Putamen (tissue), 1 donor: ENCODE data around the gene DPH1.

Experiments used
- DNase-seq: peaks from one replicate; pipeline ENCODE4 v3.0.0-alpha.2; 2016; ENCODE audit warnings: low spot score

DPH1 gene

GRCh38 chr17:2062571-2063183, 32.7 kb downstream of the DPH1 start:
- no peak for DNase-seq

GRCh38 chr17:2063261-2064146, 33.6 kb downstream of the DPH1 start:
- DNase-seq, result no peak

- DNase-seq, result no peak
Measured at GRCh38 chr17:2064147-2064489, 34.2 kb downstream of the DPH1 start.

- no peak for DNase-seq
Measured at GRCh38 chr17:2064520-2064971, 34.6 kb downstream of the DPH1 start.

GRCh38 chr17:2064980-2065785, 35.2 kb downstream of the DPH1 start:
- DNase-seq, result no peak

GRCh38 chr17:2065949-2066400, 36.0 kb downstream of the DPH1 start:
- no peak for DNase-seq

GRCh38 chr17:2067048-2067561, 37.2 kb downstream of the DPH1 start:
- no peak for DNase-seq

GRCh38 chr17:2067608-2068024, 37.7 kb downstream of the DPH1 start:
- DNase-seq, result no peak

GRCh38 chr17:2068031-2068518, 38.1 kb downstream of the DPH1 start:
- no peak for DNase-seq

- DNase-seq, result no peak
Measured at GRCh38 chr17:2068519-2069051, 38.6 kb downstream of the DPH1 start.

- DNase-seq, result no peak
Measured at GRCh38 chr17:2070241-2071023, 40.5 kb downstream of the DPH1 start.

- DNase-seq, result no peak
Measured at GRCh38 chr17:2071024-2071385, 41.1 kb downstream of the DPH1 start.

GRCh38 chr17:2071455-2072281, 41.7 kb downstream of the DPH1 start:
- DNase-seq, result no peak

GRCh38 chr17:2074919-2075318, 45.0 kb downstream of the DPH1 start:
- DNase-seq, result no peak

GRCh38 chr17:2075336-2076086, 45.6 kb downstream of the DPH1 start:
- DNase-seq, result no peak

- DNase-seq, result no peak
Measured at GRCh38 chr17:2076087-2076984, 46.4 kb downstream of the DPH1 start.

- DNase-seq, result no peak
Measured at GRCh38 chr17:2077040-2077439, 47.1 kb downstream of the DPH1 start.

- no peak for DNase-seq
Measured at GRCh38 chr17:2081564-2081963, 51.6 kb downstream of the DPH1 start.
